ENCODE data around the gene DBI. TPM values are rescaled to one million over a fixed set of nuclear protein-coding genes. Genes with fewer than 3 reads are reported as not detected.

Gene DBI
- total RNA-seq, 1 experiment from 2014 or later: 253 TPM

GRCh38 chr2:119397196-119397595 lies 30.4 kb downstream of the DBI start:
- in situ Hi-C loops (cut with HindIII; ENCODE audit: low pct_unique_long_range_greater_than_20kb, low sequenced_read_pairs) (no loop called here), intact Hi-C loops (cut with micrococcal nuclease; ENCODE audit: unreplicated experiment) (no loop called here)
- POLR2A ChIA-PET: no interaction called here

GRCh38 chr2:119402106-119402505 lies 35.3 kb downstream of the DBI start:
- DNase-seq (ENCODE audit: low read depth, low spot score) (no peak), ATAC-seq (no peak)
- no peak overlapping the region for H3K4me3 ChIP-seq (ENCODE audit: low read depth in 2 of 2, low read length in 2 of 2)
- H3K9me3 ChIP-seq (ENCODE audit: control insufficient read depth, insufficient read depth, low read depth, low read length): no peaks in the 10 kb centered on the region
- ChIA-PET POLR2A (no interaction called here), CTCF (no interaction called here)
- intact Hi-C loops (cut with micrococcal nuclease; ENCODE audit: unreplicated experiment) (no loop called here), in situ Hi-C loops (cut with HindIII; ENCODE audit: low pct_unique_long_range_greater_than_20kb, low sequenced_read_pairs) (no loop called here)
- H3K27me3 ChIP-seq (ENCODE audit: control insufficient read depth, insufficient read depth, low read length): no peaks in the 10 kb centered on the region
- no peaks in the 10 kb centered on the region for H3K4me1 ChIP-seq (ENCODE audit: control insufficient read depth, insufficient read depth, low read length)
- no peak overlapping the region for H3K27ac ChIP-seq (ENCODE audit: low read length)
- no TSS peak for BruUV-seq (replicated peaks)
- H3K36me3 ChIP-seq (ENCODE audit: control insufficient read depth, insufficient read depth, low read length): no peaks in the 10 kb centered on the region
- no peak for TF ChIP-seq POLR2AphosphoS5 (IDR thresholded peaks at IDR 0.05; ENCODE audit: low read depth, low read length)
- no peak for TF ChIP-seq SIN3A (IDR thresholded peaks at IDR 0.05; ENCODE audit: borderline replicate concordance, insufficient read depth, low read depth, low read length)
- no peak for TF ChIP-seq CTCF (IDR thresholded peaks at IDR 0.05)
- TF ChIP-seq REST (IDR thresholded peaks at IDR 0.05; ENCODE audit: insufficient read depth in 1 of 2, low read depth in 2 of 2, low read length in 1 of 2): no peak
- TF ChIP-seq TCF7L2 (IDR thresholded peaks at IDR 0.05; ENCODE audit: low read depth, low read length): no peak

More at GRCh38 chr2:119397196-119397595, 30.4 kb downstream of the DBI start:
- no peaks in the 10 kb centered on the region for H3K4me1 ChIP-seq (ENCODE audit: control insufficient read depth, insufficient read depth, low read length)
- no peaks in the 10 kb centered on the region for H3K27me3 ChIP-seq (ENCODE audit: control insufficient read depth, insufficient read depth, low read length)
- no TSS peak for BruUV-seq (replicated peaks)
- H3K27ac ChIP-seq (ENCODE audit: low read length): no peak overlapping the region
- CTCF ChIA-PET: no interaction called here
- no peaks in the 10 kb centered on the region for H3K9me3 ChIP-seq (ENCODE audit: control insufficient read depth, insufficient read depth, low read depth, low read length)
- DNase-seq (ENCODE audit: low read depth, low spot score): no peak
- no peak for ATAC-seq
- no peak for TF ChIP-seq SIN3A (IDR thresholded peaks at IDR 0.05; ENCODE audit: borderline replicate concordance, insufficient read depth, low read depth, low read length)
- no peak for TF ChIP-seq REST (IDR thresholded peaks at IDR 0.05; ENCODE audit: insufficient read depth in 1 of 2, low read depth in 2 of 2, low read length in 1 of 2)
- no peak for TF ChIP-seq TCF7L2 (IDR thresholded peaks at IDR 0.05; ENCODE audit: low read depth, low read length)
- TF ChIP-seq POLR2AphosphoS5 (IDR thresholded peaks at IDR 0.05; ENCODE audit: low read depth, low read length): no peak
- no peak for TF ChIP-seq CTCF (IDR thresholded peaks at IDR 0.05)
- H3K36me3 ChIP-seq (ENCODE audit: control insufficient read depth, insufficient read depth, low read length): no peaks in the 10 kb centered on the region
- no peak overlapping the region for H3K4me3 ChIP-seq (ENCODE audit: low read depth in 2 of 2, low read length in 2 of 2)
